GM12872 (cell line): ENCODE results near the gene PRR18.

Source experiments
- CTCF ChIP-seq: IDR thresholded peaks from 3 replicates; pipeline ENCODE4 v1.5.1; 2011; ENCODE audit warnings: low read depth, mild to moderate bottlenecking, low read length, moderate library complexity; ENCODE audit not compliant: insufficient read depth

The PRR18 gene

DNA sequence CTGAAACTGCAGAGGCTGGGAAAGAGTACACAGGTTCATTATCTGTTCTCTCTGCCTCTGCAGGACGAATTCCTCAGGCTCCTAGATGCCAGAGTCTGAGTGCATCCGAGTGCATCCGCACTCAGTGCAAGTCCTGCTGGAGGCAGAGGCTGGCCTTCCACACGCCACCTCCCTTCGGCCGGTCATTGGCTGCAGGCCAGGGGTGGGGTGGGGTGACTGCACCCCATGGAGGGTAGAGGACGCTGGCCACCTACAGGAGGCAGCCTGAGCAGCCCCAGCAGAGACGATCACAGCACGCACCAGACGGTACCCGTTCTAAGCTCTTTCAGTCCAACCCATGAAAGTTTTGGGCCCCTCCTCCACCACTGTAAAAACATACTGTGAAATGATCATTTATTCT, 22.4 kb upstream of the PRR18 start:
- no peak for TF ChIP-seq CTCF

- no peak for TF ChIP-seq CTCF
These were observed 17.3 kb upstream of the PRR18 start for GRCh38 chr6:166325383-166326042.

GRCh38 chr6:166323395-166323794, 15.2 kb upstream of the PRR18 start:
- TF ChIP-seq CTCF: no peak

GRCh38 chr6:166318649-166319600, 10.7 kb upstream of the PRR18 start:
- no peak for TF ChIP-seq CTCF

GRCh38 chr6:166318227-166318626, 10.0 kb upstream of the PRR18 start:
- no peak for TF ChIP-seq CTCF

DNA sequence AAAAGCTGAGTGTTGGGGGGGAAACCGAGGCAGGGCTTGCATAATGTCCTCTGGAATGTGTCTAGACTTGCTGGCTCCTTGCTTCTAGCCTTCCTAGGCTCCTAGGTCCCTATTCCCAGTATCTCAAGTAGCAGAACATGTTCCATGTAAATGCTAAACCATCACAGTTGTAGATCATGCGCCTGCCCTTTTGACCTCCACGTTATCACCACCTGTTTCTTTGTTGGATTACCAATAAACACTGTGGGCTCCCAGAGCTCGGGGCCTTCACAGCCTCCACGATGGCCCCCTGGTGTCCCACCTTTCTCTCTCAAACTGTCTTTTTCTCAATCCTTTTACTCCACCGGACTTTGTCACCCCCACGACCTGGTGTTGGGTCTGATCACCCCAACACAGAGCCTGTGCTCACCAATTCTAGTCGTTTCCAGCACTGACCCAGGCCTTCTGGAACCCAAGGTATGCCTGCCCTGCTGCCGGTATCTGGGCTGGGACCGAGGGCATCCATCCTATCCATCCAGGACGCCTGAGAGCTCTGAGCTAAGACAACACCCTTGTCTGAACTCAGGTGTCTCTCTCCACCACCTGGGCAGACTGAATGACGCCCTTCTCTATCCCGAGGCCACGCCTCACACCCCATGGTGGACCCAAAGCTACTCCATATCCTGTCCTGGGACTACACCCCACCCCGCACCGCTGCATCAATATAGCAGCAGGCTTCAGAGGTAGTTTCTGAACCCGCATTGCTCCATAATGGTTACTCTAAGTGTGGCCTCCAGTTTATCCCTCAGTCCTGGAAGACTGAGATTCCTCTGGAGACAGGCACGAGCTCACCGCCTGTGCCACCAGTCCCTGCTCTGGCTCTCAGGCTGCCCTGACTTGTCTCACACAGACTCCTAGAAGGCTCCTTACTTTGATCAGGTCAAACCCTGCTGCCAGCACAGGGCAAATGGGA, 9.3 kb upstream of the PRR18 start:
- no peak for TF ChIP-seq CTCF

DNA sequence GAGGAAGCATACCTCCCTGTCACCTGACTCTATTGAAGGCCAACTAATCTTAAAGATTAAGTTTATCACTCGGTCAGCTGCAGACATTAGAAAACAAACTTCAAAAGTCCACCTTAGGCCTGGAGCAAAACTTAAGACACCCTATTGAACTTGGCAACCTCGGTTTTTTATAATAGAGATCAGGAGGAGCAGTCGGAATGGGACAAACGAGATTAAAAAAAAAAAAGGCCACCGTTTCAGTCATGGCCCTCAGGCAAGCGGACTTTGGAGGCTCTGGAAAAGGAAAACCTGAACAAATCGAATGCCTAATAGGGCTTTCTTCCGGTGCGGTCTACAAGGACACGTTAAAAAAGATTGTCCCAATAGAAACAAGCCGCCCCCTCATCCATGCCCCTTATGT, 7.2 kb upstream of the PRR18 start:
- no peak for TF ChIP-seq CTCF
